A549 (cell line): ENCODE measurements around the gene THADA. TPM values are rescaled to one million over a fixed set of nuclear protein-coding genes. Genes with fewer than 3 reads are reported as not detected.

Experiments used
- ATAC-seq, 2 experiments: fragments of 200-7000 bp in 1 of 2; fragments of >200 bp in 1 of 2; cut with Nextera tagmentation in 1 of 2; cut with Tn5 transposase in 1 of 2; 3 replicates each; pipeline versions ENCODE4 v1.8.0 to v1.9.1; 2018 to 2020; ENCODE audit warnings: mild to moderate bottlenecking in 1 of 2, moderate library complexity in 1 of 2
- CTCF ChIA-PET: fragments of 300-600 bp; sonication (Branson Sonifier 250); formaldehyde crosslinking; extraction: SDS; loops from one replicate; lab custom pipeline; 2021; ENCODE audit warnings: antibody characterized with exemption, inconsistent platforms; lab: Yijun Ruan, JAX
- POLR2A ChIA-PET: fragments of 350-600 bp; formaldehyde crosslinking; extraction: SDS; loops from one replicate; lab custom pipeline; 2021; ENCODE audit warnings: antibody characterized with exemption, inconsistent platforms; lab: Yijun Ruan, JAX
- DNase-seq, 2 experiments: peaks; one replicate each; pipeline versions ENCODE4 v3.0.0 to v3.0.0-alpha.2; 2011 to 2016; ENCODE audit warnings: low read depth in 1 of 2, low spot score in 1 of 2
- FAIRE-seq: peaks from 2 replicates; lab custom pipeline; 2011; peaks lifted over from hg19 to GRCh38; lab: Jason Lieb, UNC
- H3K27ac ChIP-seq, 2 experiments: fragments of >200 bp; sonication (Bioruptor Twin); formaldehyde crosslinking; 3 replicates each; pipeline ENCODE4 v1.5.1; 2016 to 2017
- H3K4me1 ChIP-seq: fragments of >200 bp; sonication (Bioruptor Twin); formaldehyde crosslinking; 3 replicates; pipeline ENCODE4 v1.6.1; 2016
- H3K4me2 ChIP-seq: fragments of >200 bp; sonication (Bioruptor Twin); formaldehyde crosslinking; 3 replicates; pipeline ENCODE4 v1.6.1; 2016
- H3K4me3 ChIP-seq: fragments of >200 bp; sonication (Bioruptor Twin); formaldehyde crosslinking; 3 replicates; pipeline ENCODE4 v1.5.1; 2016
- H3K9me3 ChIP-seq: fragments of >200 bp; sonication (Bioruptor Twin); formaldehyde crosslinking; 3 replicates; pipeline ENCODE4 v1.6.1; 2016
- ATOH8 ChIP-seq: fragments of 250-450 bp; sonication (Bioruptor Pico); IDR thresholded peaks from 2 replicates; pipeline ENCODE4 v1.5.0; 2020; ENCODE audit warnings: low read depth, mild to moderate bottlenecking, moderate library complexity
- CBX8 ChIP-seq: fragments of 200-600 bp; sonication (generic); IDR thresholded peaks from 2 replicates; pipeline ENCODE4 v1.6.1; 2016
- CEBPB ChIP-seq, 2 experiments: fragments of >200 bp in 1 of 2; sonication (Bioruptor Twin) in 1 of 2; formaldehyde crosslinking in 1 of 2; IDR thresholded peaks; 2 replicates each; pipeline ENCODE4 v1.6.1; 2012 to 2016
- EHMT2 ChIP-seq: fragments of 200-600 bp; sonication (generic); IDR thresholded peaks from 2 replicates; pipeline ENCODE4 v1.6.1; 2016; ENCODE audit warnings: antibody characterized with exemption, low read depth, mild to moderate bottlenecking, moderate library complexity
- EP300 ChIP-seq, 2 experiments: fragments of >200 bp; sonication (Bioruptor Twin); formaldehyde crosslinking; IDR thresholded peaks; 2 replicates in 1 of 2; 3 replicates in 1 of 2; pipeline ENCODE4 v1.6.1; 2016 to 2017
- ESRRA ChIP-seq: fragments of 150-350 bp; IDR thresholded peaks from 2 replicates; pipeline ENCODE4 v1.6.1; 2014; ENCODE audit warnings: mild to moderate bottlenecking, low read length, borderline replicate concordance
- FOSL2 ChIP-seq, 2 experiments: fragments of 450-650 bp in 1 of 2; fragments of >200 bp in 1 of 2; sonication (Bioruptor Twin) in 1 of 2; formaldehyde crosslinking; IDR thresholded peaks; 2 replicates each; pipeline versions ENCODE4 v1.5.0 to v1.6.1; 2016 to 2020; ENCODE audit warnings: mild to moderate bottlenecking in 1 of 2, moderate library complexity in 1 of 2
- FOXS1 ChIP-seq: fragments of 250-450 bp; sonication (Bioruptor Pico); IDR thresholded peaks from 2 replicates; pipeline ENCODE4 v1.5.0; 2020; ENCODE audit warnings: mild to moderate bottlenecking, moderate library complexity
- HOXA7 ChIP-seq: fragments of 250-450 bp; sonication (Bioruptor Pico); IDR thresholded peaks from 2 replicates; pipeline ENCODE4 v1.5.0; 2020; ENCODE audit warnings: mild to moderate bottlenecking, moderate library complexity
- JUN ChIP-seq, 2 experiments: fragments of >200 bp; sonication (Bioruptor Twin); formaldehyde crosslinking; IDR thresholded peaks; 2 replicates in 1 of 2; 3 replicates in 1 of 2; pipeline ENCODE4 v1.6.1; 2016 to 2017
- JUNB ChIP-seq: fragments of >200 bp; sonication (Bioruptor Twin); formaldehyde crosslinking; IDR thresholded peaks from 2 replicates; pipeline ENCODE4 v1.6.1; 2016
- KDM1A ChIP-seq: fragments of 200-600 bp; sonication (generic); IDR thresholded peaks from 2 replicates; pipeline ENCODE4 v1.6.1; 2016; ENCODE audit warnings: low read depth, mild to moderate bottlenecking
- KDM5A ChIP-seq: fragments of 200-600 bp; sonication (generic); IDR thresholded peaks from 2 replicates; pipeline ENCODE4 v1.6.1; 2016; ENCODE audit warnings: antibody characterized with exemption, mild to moderate bottlenecking
- MAFK ChIP-seq: fragments of 450-650 bp; IDR thresholded peaks from 2 replicates; pipeline ENCODE4 v1.6.1; 2014; ENCODE audit not compliant: partially characterized antibody
- MYC ChIP-seq: IDR thresholded peaks from 2 replicates; pipeline ENCODE4 v1.6.1; 2012; ENCODE audit warnings: mild to moderate bottlenecking, inconsistent platforms, low read length, improper control_type of control experiment, borderline replicate concordance
- NPAS2 ChIP-seq: fragments of 250-450 bp; sonication (Bioruptor Pico); IDR thresholded peaks from 2 replicates; pipeline ENCODE4 v1.8.0; 2022; ENCODE audit warnings: mild to moderate bottlenecking, moderate library complexity, borderline replicate concordance
- POLR2A ChIP-seq: IDR thresholded peaks from 2 replicates; pipeline ENCODE4 v1.6.1; 2012; ENCODE audit warnings: mild to moderate bottlenecking, low read length
- RAD21 ChIP-seq, 2 experiments: fragments of >200 bp in 1 of 2; sonication (Bioruptor Twin) in 1 of 2; formaldehyde crosslinking in 1 of 2; IDR thresholded peaks in 1 of 2; conservative IDR thresholded peaks in 1 of 2; 2 replicates in 1 of 2; 3 replicates in 1 of 2; pipeline ENCODE4 v1.6.1; 2012 to 2018; ENCODE audit warnings: inconsistent platforms in 1 of 2
- RARB ChIP-seq: fragments of 250-450 bp; sonication (Bioruptor Pico); IDR thresholded peaks from 2 replicates; pipeline ENCODE4 v1.8.0; 2021; ENCODE audit warnings: mild to moderate bottlenecking, moderate library complexity
- RCOR1 ChIP-seq: fragments of 150-350 bp; IDR thresholded peaks from 2 replicates; pipeline ENCODE4 v1.6.1; 2014; ENCODE audit warnings: antibody characterized with exemption, low read length, low read depth
- REST ChIP-seq: fragments of 200-600 bp; sonication (generic); IDR thresholded peaks from 2 replicates; pipeline ENCODE4 v1.6.1; 2016; ENCODE audit warnings: antibody characterized with exemption, mild to moderate bottlenecking, moderate library complexity
- TFCP2L1 ChIP-seq: fragments of 250-450 bp; sonication (Bioruptor Pico); IDR thresholded peaks from 2 replicates; pipeline ENCODE4 v1.5.0; 2021; ENCODE audit warnings: mild to moderate bottlenecking
- ZFP36 ChIP-seq: fragments of 450-650 bp; IDR thresholded peaks from 2 replicates; pipeline ENCODE4 v1.6.1; 2014; ENCODE audit warnings: borderline replicate concordance; ENCODE audit not compliant: partially characterized antibody
- ZNF302 ChIP-seq: fragments of 250-450 bp; sonication (Bioruptor Pico); IDR thresholded peaks from 2 replicates; pipeline ENCODE4 v1.9.0; 2021; ENCODE audit warnings: inconsistent platforms, mild to moderate bottlenecking, moderate library complexity
- ZSCAN20 ChIP-seq: fragments of 250-450 bp; sonication (Bioruptor Pico); IDR thresholded peaks from 2 replicates; pipeline ENCODE4 v1.8.0; 2022; ENCODE audit warnings: mild to moderate bottlenecking, moderate library complexity
- WGBS: methylation state at CpG from one replicate; pipeline ENCODE4 v1.1.6; 2017; ENCODE audit errors: missing lambda C conversion rate; 5-methylcytosine and 5-hydroxymethylcytosine counted together
- polyA plus RNA-seq, 4 experiments: library from polyadenylated mRNA; depleted of rRNA in 3 of 4; stranded (reverse); fragments of >200 nt; fragmentation: RNase III in 1 of 4; extraction: RNeasy Plus Mini Kit Qiagen cat#74134 plus additional on column Dnase treatment in 1 of 4; gene quantifications; 2 replicates in 3 of 4; 3 replicates in 1 of 4; pipeline ENCODE4 v1.2.3, GENCODE V29; 2011 to 2017
- TF ChIP-seq, protein P1 (sequence below): fragments of 250-450 bp; sonication (Bioruptor Pico); IDR thresholded peaks from 2 replicates; pipeline ENCODE4 v1.5.0; 2021; ENCODE audit warnings: mild to moderate bottlenecking, moderate library complexity, borderline replicate concordance

Gene THADA
- polyA plus RNA-seq, 2 of the 4 experiments (the other 2 are of a cell fraction), result 21.8 to 37.9 TPM

DNA sequence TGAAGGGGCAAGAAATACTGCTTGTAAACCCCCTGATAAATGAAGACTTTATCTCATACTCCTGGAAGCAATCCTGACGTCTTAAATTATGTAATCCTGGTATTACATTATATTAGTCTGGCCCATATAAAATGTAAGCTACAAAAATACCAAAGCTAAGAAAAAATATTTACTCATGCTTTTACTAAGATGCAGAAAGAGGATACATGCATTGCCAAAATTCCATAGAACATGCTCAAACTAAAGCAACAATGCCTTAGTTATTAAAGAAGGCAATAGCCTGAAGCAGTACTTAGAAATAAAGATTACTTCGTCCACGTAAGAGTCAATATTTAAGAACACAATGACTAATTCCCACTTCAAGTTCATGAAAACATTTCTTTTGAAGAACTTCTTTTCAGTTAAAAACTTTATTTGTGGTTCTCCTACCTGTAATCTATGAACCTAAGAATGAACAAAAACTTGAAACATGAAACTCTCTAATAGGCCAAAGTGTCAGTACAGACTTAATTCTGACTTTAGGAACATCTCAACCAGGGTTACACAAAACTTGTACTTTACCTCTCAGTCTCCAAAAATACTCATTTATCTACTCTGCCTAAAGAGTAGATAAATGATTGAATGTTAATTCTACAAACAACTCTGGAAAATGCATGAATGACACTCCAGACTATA lies 117.3 kb downstream of the THADA start (continued):
- no peak for TF ChIP-seq MYC
- peak; percentile 12 to 65; a peak in 1 of 5 replicates for TF ChIP-seq EP300 (IDR thresholded peaks at IDR 0.05)
- no peak for TF ChIP-seq KDM5A
- TF ChIP-seq NPAS2 (CRISPR knock-in tag), result no peak
- TF ChIP-seq TFCP2L1 (CRISPR knock-in tag), result no peak
- TF ChIP-seq, protein P1, sequence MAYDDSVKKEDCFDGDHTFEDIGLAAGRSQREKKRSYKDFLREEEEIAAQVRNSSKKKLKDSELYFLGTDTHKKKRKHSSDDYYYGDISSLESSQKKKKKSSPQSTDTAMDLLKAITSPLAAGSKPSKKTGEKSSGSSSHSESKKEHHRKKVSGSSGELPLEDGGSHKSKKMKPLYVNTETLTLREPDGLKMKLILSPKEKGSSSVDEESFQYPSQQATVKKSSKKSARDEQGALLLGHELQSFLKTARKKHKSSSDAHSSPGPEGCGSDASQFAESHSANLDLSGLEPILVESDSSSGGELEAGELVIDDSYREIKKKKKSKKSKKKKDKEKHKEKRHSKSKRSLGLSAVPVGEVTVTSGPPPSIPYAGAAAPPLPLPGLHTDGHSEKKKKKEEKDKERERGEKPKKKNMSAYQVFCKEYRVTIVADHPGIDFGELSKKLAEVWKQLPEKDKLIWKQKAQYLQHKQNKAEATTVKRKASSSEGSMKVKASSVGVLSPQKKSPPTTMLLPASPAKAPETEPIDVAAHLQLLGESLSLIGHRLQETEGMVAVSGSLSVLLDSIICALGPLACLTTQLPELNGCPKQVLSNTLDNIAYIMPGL (CRISPR knock-in tag), result no peak
- TF ChIP-seq RARB, result no peak

- CTCF ChIA-PET, result interaction anchor here (0.7 to 4.3 kb wide), 10 partner anchors 9 to 648 kb away, joined by 3 to 26 read pairs (median 4); no protein-coding TSS in a partner anchor
- Histone ChIP-seq H3K9me3 (no peaks in the 10 kb centered on the region), H3K4me1 (peaks cover 25% of the 10 kb centered on the region), H3K4me3 (no peak overlapping the region), H3K27ac (no peak overlapping the region), H3K4me2 (no peak overlapping the region)
- WGBS, result 98% methylated on average over 2 of the region's 2 CpGs
- DNase-seq, result no peak
- no peak for FAIRE-seq
- POLR2A ChIA-PET, result interaction anchor here (1.2 kb wide), 1 partner anchor 120 kb away, joined by 3 read pairs; the partner anchor contains the start of gene THADA
- TF ChIP-seq ZFP36 (no peak), RARB (no peak), CEBPB (IDR thresholded peaks at IDR 0.05) (no peak), JUN (IDR thresholded peaks at IDR 0.05) (no peak), ZNF302 (no peak), EHMT2 (no peak), ZSCAN20 (CRISPR knock-in tag) (no peak), POLR2A (no peak), HOXA7 (no peak), MAFK (no peak), CBX8 (no peak), FOXS1 (no peak), RAD21 (conservative IDR thresholded peaks at IDR 0.05 in 1 of 2, IDR thresholded peaks at IDR 0.05 in 1 of 2) (no peak), JUNB (no peak)
- TF ChIP-seq, protein P1 (CRISPR knock-in tag), result no peak
- ATAC-seq, result no peak
Measured at GRCh38 chr2:43475922-43476321, 119.9 kb downstream of the THADA start.

DNA sequence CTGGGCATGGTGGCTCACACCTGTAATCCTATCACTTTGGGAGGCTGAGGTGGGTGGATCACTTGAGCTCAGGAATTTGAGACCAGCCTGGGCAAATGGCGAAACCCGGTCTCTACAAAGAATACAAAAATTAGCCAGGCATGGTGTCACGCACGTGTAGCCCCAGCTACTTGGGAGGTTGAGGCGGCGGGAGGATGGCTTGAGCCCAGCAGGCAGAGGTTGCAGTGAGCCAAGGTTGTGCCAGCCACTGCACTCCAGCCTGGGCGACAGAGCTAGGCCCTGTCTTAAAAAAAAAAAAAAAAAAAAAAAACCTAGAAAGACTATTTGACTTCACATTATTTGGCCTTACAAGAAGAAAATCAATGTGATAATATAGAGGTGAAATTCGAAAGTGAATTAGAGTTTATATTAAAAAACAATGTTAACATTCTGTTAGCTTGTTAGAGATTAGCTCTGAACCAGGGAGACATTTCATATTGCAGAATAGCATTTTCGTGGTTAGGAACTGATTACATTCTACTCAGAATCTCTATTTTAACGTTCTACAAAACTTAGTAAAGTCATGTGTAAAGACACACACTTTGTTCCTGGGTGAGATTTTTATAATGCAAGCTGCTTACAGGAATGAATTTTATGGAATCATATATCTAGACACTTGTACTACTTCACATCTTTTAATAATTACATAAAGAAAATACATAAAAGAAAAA lies 120.5 kb downstream of the THADA start:
- DNase-seq, result no peak
- no peak for ATAC-seq
- no peak overlapping the region for H3K4me2 ChIP-seq
- POLR2A ChIA-PET, result interaction anchor here (1.2 kb wide), 1 partner anchor 121 kb away, joined by 3 read pairs; the partner anchor contains the start of gene THADA
- FAIRE-seq, result no peak
- no peaks in the 10 kb centered on the region for H3K9me3 ChIP-seq
- peaks cover 25% of the 10 kb centered on the region for H3K4me1 ChIP-seq
- WGBS, result 91% methylated on average over 10 of the region's 10 CpGs
- H3K4me3 ChIP-seq, result no peak overlapping the region
- H3K27ac ChIP-seq, result no peak overlapping the region
- CTCF ChIA-PET, result interaction anchor here (0.9 to 4.3 kb wide), 9 partner anchors 9 to 647 kb away, joined by 3 to 26 read pairs (median 4); no protein-coding TSS in a partner anchor
- TF ChIP-seq RARB (no peak), REST (no peak), ESRRA (no peak), HOXA7 (no peak), FOSL2 (IDR thresholded peaks at IDR 0.05) (no peak), FOSL2 (CRISPR knock-in tag; IDR thresholded peaks at IDR 0.05) (no peak), ATOH8 (CRISPR knock-in tag) (no peak), NPAS2 (CRISPR knock-in tag) (no peak), RCOR1 (no peak), ZNF302 (no peak), KDM1A (no peak)
